Uterus (tissue), 2 donors: ENCODE results near the gene GPR162.

Experiments
- POLR2A ChIP-seq, 2 donors: fragments of 450-650 bp; IDR thresholded peaks; one replicate each; pipeline ENCODE4 v1.6.1; 2016; ENCODE audit warnings: antibody characterized with exemption in 2 of 2, mild to moderate bottlenecking in 1 of 2, moderate library complexity in 1 of 2
- TF ChIP-seq, protein P1 (sequence below), 4 experiments: fragments of 200-600 bp in 2 of 4; fragments of 450-650 bp in 2 of 4; sonication (generic) in 2 of 4; IDR thresholded peaks; one replicate each; pipeline ENCODE4 v1.5.1; 2016 to 2019; ENCODE audit warnings: antibody characterized with exemption in 4 of 4, mild to moderate bottlenecking in 2 of 4, moderate library complexity in 1 of 4

DNA sequence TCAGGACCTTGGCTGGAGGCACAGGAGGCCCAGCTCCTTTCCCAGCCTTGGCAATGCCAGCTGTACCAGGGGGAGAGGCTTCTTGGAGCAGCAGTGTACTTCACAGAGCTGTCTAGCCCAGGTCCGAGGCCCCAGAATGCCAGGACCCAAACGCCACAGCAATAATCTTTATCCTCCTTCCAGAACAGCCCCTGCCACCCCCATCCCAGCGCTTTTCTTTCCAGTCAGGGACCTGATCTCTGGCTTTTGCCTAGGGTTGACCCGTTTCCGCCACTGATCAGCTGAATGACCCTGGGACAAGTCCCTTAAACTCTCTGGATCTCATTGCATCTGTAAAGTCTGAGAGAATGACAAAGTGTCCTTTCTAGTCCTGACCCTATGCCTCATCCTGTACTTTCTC, 44.2 kb upstream of the GPR162 start:
- TF ChIP-seq POLR2A (IDR thresholded peaks at IDR 0.05), result no peak
- TF ChIP-seq, protein P1, sequence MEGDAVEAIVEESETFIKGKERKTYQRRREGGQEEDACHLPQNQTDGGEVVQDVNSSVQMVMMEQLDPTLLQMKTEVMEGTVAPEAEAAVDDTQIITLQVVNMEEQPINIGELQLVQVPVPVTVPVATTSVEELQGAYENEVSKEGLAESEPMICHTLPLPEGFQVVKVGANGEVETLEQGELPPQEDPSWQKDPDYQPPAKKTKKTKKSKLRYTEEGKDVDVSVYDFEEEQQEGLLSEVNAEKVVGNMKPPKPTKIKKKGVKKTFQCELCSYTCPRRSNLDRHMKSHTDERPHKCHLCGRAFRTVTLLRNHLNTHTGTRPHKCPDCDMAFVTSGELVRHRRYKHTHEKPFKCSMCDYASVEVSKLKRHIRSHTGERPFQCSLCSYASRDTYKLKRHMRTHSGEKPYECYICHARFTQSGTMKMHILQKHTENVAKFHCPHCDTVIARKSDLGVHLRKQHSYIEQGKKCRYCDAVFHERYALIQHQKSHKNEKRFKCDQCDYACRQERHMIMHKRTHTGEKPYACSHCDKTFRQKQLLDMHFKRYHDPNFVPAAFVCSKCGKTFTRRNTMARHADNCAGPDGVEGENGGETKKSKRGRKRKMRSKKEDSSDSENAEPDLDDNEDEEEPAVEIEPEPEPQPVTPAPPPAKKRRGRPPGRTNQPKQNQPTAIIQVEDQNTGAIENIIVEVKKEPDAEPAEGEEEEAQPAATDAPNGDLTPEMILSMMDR (IDR thresholded peaks at IDR 0.05), result no peak
